ENCODE results near the gene OR2M3. TPM values are rescaled to one million over a fixed set of nuclear protein-coding genes. Genes with fewer than 3 reads are reported as not detected.

Gene OR2M3
- polyA plus RNA-seq, 1 donor (not counting 4 experiments of a cell fraction or from before 2014, with no cell fraction given): not detected

GRCh38 chr1:248164031-248164430 lies 33.0 kb upstream of the OR2M3 start:
- H3K9me3 ChIP-seq (ENCODE audit: control insufficient read depth, low read depth, low read length): peaks cover 4% of the 10 kb centered on the region
- no peak for TF ChIP-seq CTCF (optimal IDR thresholded peaks at IDR 0.05 in 1 of 3, IDR thresholded peaks at IDR 0.05 in 1 of 3, conservative IDR thresholded peaks at IDR 0.05 in 1 of 3; ENCODE audit: extremely low read depth in 1 of 3, insufficient read depth in 2 of 3, low read length in 3 of 3)
- no peak for TF ChIP-seq EZH2 (IDR thresholded peaks at IDR 0.05; ENCODE audit: low read length)
- H3K79me2 ChIP-seq (ENCODE audit: control insufficient read depth, insufficient read depth, low read length): no peaks in the 10 kb centered on the region
- no peaks in the 10 kb centered on the region for H4K20me1 ChIP-seq (ENCODE audit: control insufficient read depth, extremely low read depth, insufficient read depth, low read length)
- no peak overlapping the region for H3K4me2 ChIP-seq (ENCODE audit: control insufficient read depth, extremely low read depth, insufficient read depth, low read depth, low read length)
- H3K9ac ChIP-seq (ENCODE audit: control insufficient read depth, extremely low read depth, insufficient read depth, low read length): no peak overlapping the region
- no peaks in the 10 kb centered on the region for H3K9me1 ChIP-seq (ENCODE audit: control insufficient read depth, extremely low read depth, insufficient read depth, low read length)
- no peak overlapping the region for H3K27ac ChIP-seq (ENCODE audit: control insufficient read depth, insufficient read depth, low read length)
- H3K4me1 ChIP-seq (ENCODE audit: control insufficient read depth, extremely low read depth, insufficient read depth, low read length): no peaks in the 10 kb centered on the region
- dilution Hi-C loops (cut with MboI; ENCODE audit: extremely low pct_ligation_motif_present, low sequenced_read_pairs): no loop called here
- FAIRE-seq (no peak), DNase-seq (ENCODE audit: low read depth, low spot score) (no peak)
- H3K36me3 ChIP-seq (ENCODE audit: control insufficient read depth in 2 of 2, extremely low read depth in 1 of 2, insufficient read depth in 2 of 2, low read length in 2 of 2): no peaks in the 10 kb centered on the region
- H3K27me3 ChIP-seq (ENCODE audit: control insufficient read depth, extremely low read depth, insufficient read depth, low read length): no peaks in the 10 kb centered on the region
- H3K4me3 ChIP-seq (ENCODE audit: control insufficient read depth in 2 of 3, extremely low read depth in 1 of 3, insufficient read depth in 2 of 3, low read depth in 1 of 3, low read length in 3 of 3): no peak overlapping the region
- no peak overlapping the region for H2AFZ ChIP-seq (ENCODE audit: control insufficient read depth, low read length)

DNA sequence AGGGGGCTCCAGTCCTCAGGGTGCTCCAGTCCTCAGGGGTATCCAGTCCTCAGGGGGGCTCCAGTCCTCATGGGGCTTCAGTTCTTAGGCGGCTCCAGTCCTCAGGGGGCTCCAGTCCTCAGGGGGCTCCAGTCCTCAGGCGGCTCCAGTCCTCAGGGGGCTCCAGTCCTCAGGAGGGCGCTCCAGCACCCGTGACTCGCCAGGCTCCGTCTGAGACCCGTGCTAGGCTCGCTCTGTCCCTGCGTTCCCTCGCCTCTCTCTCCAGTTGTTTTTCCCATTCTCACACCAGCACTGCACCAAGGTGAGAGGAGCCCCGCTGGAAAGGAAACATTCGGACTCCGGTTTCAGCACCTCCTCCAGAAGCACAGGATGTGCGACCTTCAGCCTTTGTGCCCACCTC lies 31.9 kb upstream of the OR2M3 start:
- DNase-seq (ENCODE audit: low read depth, low spot score): no peak
- H3K4me3 ChIP-seq (ENCODE audit: control insufficient read depth in 2 of 3, extremely low read depth in 1 of 3, insufficient read depth in 2 of 3, low read depth in 1 of 3, low read length in 3 of 3): no peak overlapping the region
- dilution Hi-C loops (cut with MboI; ENCODE audit: extremely low pct_ligation_motif_present, low sequenced_read_pairs): no loop called here

More for the DNA sequence above, 31.9 kb upstream of the OR2M3 start:
- H3K4me2 ChIP-seq (ENCODE audit: control insufficient read depth, extremely low read depth, insufficient read depth, low read depth, low read length): no peak overlapping the region
- H3K36me3 ChIP-seq (ENCODE audit: control insufficient read depth in 2 of 2, extremely low read depth in 1 of 2, insufficient read depth in 2 of 2, low read length in 2 of 2): no peaks in the 10 kb centered on the region
- H3K27ac ChIP-seq (ENCODE audit: control insufficient read depth, insufficient read depth, low read length): no peak overlapping the region
- H3K9me3 ChIP-seq (ENCODE audit: control insufficient read depth, low read depth, low read length): peaks cover 4% of the 10 kb centered on the region
- no peaks in the 10 kb centered on the region for H3K79me2 ChIP-seq (ENCODE audit: control insufficient read depth, insufficient read depth, low read length)
- FAIRE-seq: no peak
- TF ChIP-seq CTCF (optimal IDR thresholded peaks at IDR 0.05 in 1 of 3, IDR thresholded peaks at IDR 0.05 in 1 of 3, conservative IDR thresholded peaks at IDR 0.05 in 1 of 3; ENCODE audit: extremely low read depth in 1 of 3, insufficient read depth in 2 of 3, low read length in 3 of 3) (no peak), EZH2 (IDR thresholded peaks at IDR 0.05; ENCODE audit: low read length) (no peak)
- no peaks in the 10 kb centered on the region for H3K27me3 ChIP-seq (ENCODE audit: control insufficient read depth, extremely low read depth, insufficient read depth, low read length)
- H3K4me1 ChIP-seq (ENCODE audit: control insufficient read depth, extremely low read depth, insufficient read depth, low read length): no peaks in the 10 kb centered on the region
- H2AFZ ChIP-seq (ENCODE audit: control insufficient read depth, low read length): no peak overlapping the region
- no peak overlapping the region for H3K9ac ChIP-seq (ENCODE audit: control insufficient read depth, extremely low read depth, insufficient read depth, low read length)
- no peaks in the 10 kb centered on the region for H3K9me1 ChIP-seq (ENCODE audit: control insufficient read depth, extremely low read depth, insufficient read depth, low read length)
- no peaks in the 10 kb centered on the region for H4K20me1 ChIP-seq (ENCODE audit: control insufficient read depth, extremely low read depth, insufficient read depth, low read length)

All from keratinocyte (primary cell).